Loucy (cell line): ENCODE data around the gene SMC1B.

ENCODE experiments used
- H2AFZ ChIP-seq: fragments of 200-600 bp; sonication (generic); 2 replicates; pipeline ENCODE4 v1.6.0; 2016; ENCODE audit warnings: antibody characterized with exemption, mild to moderate bottlenecking, low read length, moderate library complexity
- H3F3A ChIP-seq: fragments of 200-600 bp; 2 replicates; pipeline ENCODE4 v1.6.0; 2016; ENCODE audit warnings: antibody characterized with exemption, low read depth, mild to moderate bottlenecking
- H3K27me3 ChIP-seq: fragments of 200-600 bp; sonication (generic); 2 replicates; pipeline ENCODE4 v1.6.1; 2014; ENCODE audit warnings: low read length, mild to moderate bottlenecking; ENCODE audit not compliant: insufficient read depth, poor library complexity, severe bottlenecking
- H3K36me3 ChIP-seq: fragments of 200-600 bp; sonication (generic); 2 replicates; pipeline ENCODE4 v1.6.1; 2016; ENCODE audit warnings: low read length; ENCODE audit not compliant: insufficient read depth
- H3K4me1 ChIP-seq: fragments of 200-600 bp; sonication (generic); 2 replicates; pipeline ENCODE4 v1.5.1; 2014; ENCODE audit warnings: low read length, mild to moderate bottlenecking; ENCODE audit not compliant: insufficient read depth, poor library complexity, severe bottlenecking
- H3K4me2 ChIP-seq: fragments of 200-600 bp; sonication (generic); 2 replicates; pipeline ENCODE4 v1.6.0; 2014; ENCODE audit warnings: antibody characterized with exemption, low read length, low read depth, mild to moderate bottlenecking; ENCODE audit not compliant: poor library complexity, severe bottlenecking
- H3K4me3 ChIP-seq: fragments of 200-600 bp; sonication (generic); 2 replicates; pipeline ENCODE4 v1.5.1; 2014; ENCODE audit warnings: low read length, mild to moderate bottlenecking, mixed read lengths; ENCODE audit not compliant: poor library complexity, severe bottlenecking
- H3K79me2 ChIP-seq: fragments of 200-600 bp; sonication (generic); 2 replicates; pipeline ENCODE4 v1.6.1; 2014; ENCODE audit warnings: low read length; ENCODE audit not compliant: insufficient read depth
- H3K9ac ChIP-seq: fragments of 200-600 bp; sonication (generic); 2 replicates; pipeline ENCODE4 v1.6.0; 2014; ENCODE audit warnings: mild to moderate bottlenecking, low read depth, low read length, moderate library complexity; ENCODE audit not compliant: poor library complexity, severe bottlenecking
- H3K9me2 ChIP-seq: fragments of 200-600 bp; sonication (generic); replicated peaks from 2 replicates; pipeline ENCODE4 v1.6.1; 2016; ENCODE audit warnings: low read depth, low read length, mixed read lengths
- H3K9me3 ChIP-seq: fragments of 200-600 bp; sonication (generic); 2 replicates; pipeline ENCODE4 v1.6.1; 2014; ENCODE audit warnings: mild to moderate bottlenecking, antibody characterized with exemption, low read length, low read depth; ENCODE audit not compliant: insufficient read depth
- H4K20me1 ChIP-seq: fragments of 200-600 bp; sonication (generic); 2 replicates; pipeline ENCODE4 v1.6.0; 2014; ENCODE audit warnings: antibody characterized with exemption, low read length, mild to moderate bottlenecking; ENCODE audit not compliant: insufficient read depth, poor library complexity, severe bottlenecking
- EZH2phosphoT487 ChIP-seq: fragments of 200-600 bp; IDR thresholded peaks from 2 replicates; pipeline ENCODE4 v1.6.1; 2018; ENCODE audit warnings: antibody characterized with exemption, mild to moderate bottlenecking, moderate library complexity, borderline replicate concordance
- TF ChIP-seq, protein P1 (sequence below): fragments of 200-600 bp; sonication (generic); conservative IDR thresholded peaks from 2 replicates; pipeline ENCODE4 v1.5.1; 2014; ENCODE audit warnings: mild to moderate bottlenecking, antibody characterized with exemption, low read length

The SMC1B gene

DNA sequence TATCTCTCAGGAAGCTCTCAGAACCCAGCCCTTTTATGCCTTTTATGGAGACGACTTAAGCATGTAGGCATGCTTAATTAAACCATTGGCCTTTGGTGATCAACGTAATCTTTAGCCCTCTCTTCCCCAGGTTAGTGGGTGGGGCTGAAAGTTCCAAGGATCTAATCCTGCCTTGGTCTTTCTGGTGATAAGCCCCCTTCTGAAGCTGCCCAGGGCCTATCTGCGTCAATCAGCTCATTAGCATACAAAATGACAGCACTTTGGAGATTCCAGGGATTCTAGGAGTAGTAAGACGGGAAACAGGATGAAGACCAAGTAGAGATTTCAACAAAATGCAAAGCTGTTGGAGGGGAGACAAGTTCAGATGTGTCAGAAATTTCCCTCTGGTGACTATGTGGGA lies 100.5 kb downstream of the SMC1B start:
- Histone ChIP-seq H3K79me2 (peaks cover 59% of the 10 kb centered on the region), H3K36me3 (no peaks in the 10 kb centered on the region), H4K20me1 (peaks cover 24% of the 10 kb centered on the region), H3K4me1 (peaks cover 42% of the 10 kb centered on the region), H3K9me2 (no peaks in the 10 kb centered on the region), H3K27me3 (no peaks in the 10 kb centered on the region), H3K9me3 (no peaks in the 10 kb centered on the region), H3K4me2 (no peak overlapping the region), H3K4me3 (no peak overlapping the region), H3F3A (no peaks in the 10 kb centered on the region), H3K9ac (no peak overlapping the region), H2AFZ (no peak overlapping the region)
- TF ChIP-seq, protein P1, sequence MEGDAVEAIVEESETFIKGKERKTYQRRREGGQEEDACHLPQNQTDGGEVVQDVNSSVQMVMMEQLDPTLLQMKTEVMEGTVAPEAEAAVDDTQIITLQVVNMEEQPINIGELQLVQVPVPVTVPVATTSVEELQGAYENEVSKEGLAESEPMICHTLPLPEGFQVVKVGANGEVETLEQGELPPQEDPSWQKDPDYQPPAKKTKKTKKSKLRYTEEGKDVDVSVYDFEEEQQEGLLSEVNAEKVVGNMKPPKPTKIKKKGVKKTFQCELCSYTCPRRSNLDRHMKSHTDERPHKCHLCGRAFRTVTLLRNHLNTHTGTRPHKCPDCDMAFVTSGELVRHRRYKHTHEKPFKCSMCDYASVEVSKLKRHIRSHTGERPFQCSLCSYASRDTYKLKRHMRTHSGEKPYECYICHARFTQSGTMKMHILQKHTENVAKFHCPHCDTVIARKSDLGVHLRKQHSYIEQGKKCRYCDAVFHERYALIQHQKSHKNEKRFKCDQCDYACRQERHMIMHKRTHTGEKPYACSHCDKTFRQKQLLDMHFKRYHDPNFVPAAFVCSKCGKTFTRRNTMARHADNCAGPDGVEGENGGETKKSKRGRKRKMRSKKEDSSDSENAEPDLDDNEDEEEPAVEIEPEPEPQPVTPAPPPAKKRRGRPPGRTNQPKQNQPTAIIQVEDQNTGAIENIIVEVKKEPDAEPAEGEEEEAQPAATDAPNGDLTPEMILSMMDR = no peak
- no peak for TF ChIP-seq EZH2phosphoT487

DNA sequence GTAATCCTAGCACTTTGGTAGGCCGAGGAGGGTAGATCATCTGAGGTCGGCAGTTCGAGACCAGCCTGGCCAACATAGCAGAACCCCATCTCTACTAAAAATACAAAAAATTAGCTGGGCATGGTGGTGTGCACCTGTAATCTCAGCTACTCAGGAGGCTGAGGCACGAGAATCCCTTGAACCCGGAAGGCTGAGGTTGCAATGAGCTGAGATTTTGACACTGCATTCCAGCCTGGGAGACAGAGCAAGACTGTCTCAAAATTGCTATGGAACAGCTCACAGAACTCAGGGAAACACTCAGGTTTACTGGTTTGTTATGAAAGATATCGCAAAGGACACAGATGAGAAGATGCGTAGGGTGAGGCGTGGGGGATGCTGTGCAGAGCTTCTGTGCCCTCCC lies 101.0 kb downstream of the SMC1B start:
- H3K4me2 ChIP-seq = no peak overlapping the region
- no peaks in the 10 kb centered on the region for H3K27me3 ChIP-seq
- H3K79me2 ChIP-seq = peaks cover 55% of the 10 kb centered on the region
- no peaks in the 10 kb centered on the region for H3K9me2 ChIP-seq
- no peak overlapping the region for H3K9ac ChIP-seq
- H3K36me3 ChIP-seq = no peaks in the 10 kb centered on the region
- H2AFZ ChIP-seq = no peak overlapping the region
- TF ChIP-seq, protein P1 = no peak
- no peak for TF ChIP-seq EZH2phosphoT487
- no peak overlapping the region for H3K4me3 ChIP-seq
- peaks cover 39% of the 10 kb centered on the region for H3K4me1 ChIP-seq
- peaks cover 19% of the 10 kb centered on the region for H4K20me1 ChIP-seq
- H3F3A ChIP-seq = no peaks in the 10 kb centered on the region
- no peaks in the 10 kb centered on the region for H3K9me3 ChIP-seq

DNA sequence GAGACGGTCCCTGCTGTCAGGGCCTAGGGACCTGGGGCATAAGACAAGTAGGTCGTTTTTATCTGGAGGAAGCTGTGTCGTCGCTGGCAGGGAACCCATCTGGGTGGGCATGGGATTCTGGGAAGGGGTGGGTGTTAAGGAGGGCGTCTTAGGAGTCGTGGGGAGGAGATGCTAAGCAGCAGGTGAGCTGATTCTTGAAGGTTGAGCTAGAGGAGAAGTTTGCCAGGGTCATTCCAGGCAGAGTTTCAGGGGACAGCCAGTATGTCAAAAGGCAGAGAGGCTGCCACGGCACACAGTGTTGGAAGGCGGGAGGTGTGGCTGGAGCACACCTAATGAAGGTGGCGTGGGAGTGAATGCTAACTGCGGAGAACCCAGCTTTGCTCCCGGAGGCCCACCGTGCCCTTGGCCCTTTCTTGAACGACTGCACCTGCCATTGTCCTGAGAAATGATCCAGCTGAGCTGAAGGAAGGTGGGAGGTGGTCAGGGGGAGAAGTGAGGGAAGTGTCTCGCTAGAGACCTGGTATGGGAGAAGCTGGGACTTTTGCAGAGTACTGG lies 102.3 kb downstream of the SMC1B start:
- Histone ChIP-seq H3K9me3 (no peaks in the 10 kb centered on the region), H3K36me3 (no peaks in the 10 kb centered on the region), H3K27me3 (no peaks in the 10 kb centered on the region), H3K4me3 (peak overlapping the region; percentile 93), H3K4me1 (peaks cover 36% of the 10 kb centered on the region), H3K9ac (peak overlapping the region; percentile 95), H3K4me2 (peak overlapping the region; percentile 95), H4K20me1 (peaks cover 12% of the 10 kb centered on the region), H2AFZ (no peak overlapping the region), H3K79me2 (peaks cover 43% of the 10 kb centered on the region), H3K9me2 (no peaks in the 10 kb centered on the region), H3F3A (no peaks in the 10 kb centered on the region)
- TF ChIP-seq, protein P1 = no peak
- TF ChIP-seq EZH2phosphoT487 = no peak
